ENCODE measurements around the gene PTPRN2.
"Not testable (repeated sequence)": the region's sequence is repeated elsewhere in the genome, so short reads cannot be mapped to it uniquely, and the experiment has no call there.

- TF ChIP-seq CTCF (IDR thresholded peaks at IDR 0.05); POLR2AphosphoS5 (IDR thresholded peaks at IDR 0.05; ENCODE audit: low read depth, low read length); REST (IDR thresholded peaks at IDR 0.05; ENCODE audit: insufficient read depth in 1 of 2, low read depth in 2 of 2, low read length in 1 of 2); SIN3A (IDR thresholded peaks at IDR 0.05; ENCODE audit: borderline replicate concordance, insufficient read depth, low read depth, low read length): not testable (repeated sequence)
Measured at GRCh38 chr7:157901816-157902610, 685.6 kb downstream of the PTPRN2 start.
